ENCODE data around the gene PDE8A.

GRCh38 chr15:84947947-84948830, 33.5 kb upstream of the PDE8A start:
- TF ChIP-seq CTCF (conservative IDR thresholded peaks at IDR 0.05; ENCODE audit: low read depth, low read length) (no peak), USF2 (IDR thresholded peaks at IDR 0.05; ENCODE audit: low read depth, low read length) (no peak), FOS (IDR thresholded peaks at IDR 0.05; ENCODE audit: low read depth, low read length) (peak; percentile 53; the same call in 1 of the 2 replicates), POLR2A (IDR thresholded peaks at IDR 0.05; ENCODE audit: low read depth, low read length) (no peak), RAD21 (IDR thresholded peaks at IDR 0.05; ENCODE audit: low read length) (no peak), CEBPB (IDR thresholded peaks at IDR 0.05; ENCODE audit: low read depth, low read length) (no peak; the same call in 1 of the 2 replicates), CHD1 (IDR thresholded peaks at IDR 0.05; ENCODE audit: low read depth, low read length) (no peak), RFX5 (IDR thresholded peaks at IDR 0.05; ENCODE audit: low read depth, low read length) (no peak), BHLHE40 (IDR thresholded peaks at IDR 0.05; ENCODE audit: low read depth, low read length) (peak; percentile 23; the same call in 1 of the 2 replicates)
